Tibial artery (tissue), 4 donors: Measurements from ENCODE around the gene ARHGAP8.

ENCODE experiments used
- DNase-seq, 2 donors: peaks; one replicate each; pipeline ENCODE4 v3.0.0-alpha.2; 2019
- H3K27ac ChIP-seq, 2 donors: fragments of 200-600 bp; sonication (generic) in 1 of 2; 1 replicate in 1 of 2; 2 replicates in 1 of 2; pipeline ENCODE4 v1.5.1; 2018 to 2019; ENCODE audit warnings: mild to moderate bottlenecking in 1 of 2
- H3K27me3 ChIP-seq, 2 donors: fragments of 200-600 bp; sonication (generic) in 1 of 2; one replicate each; pipeline versions ENCODE4 v1.5.1 to v1.6.0; 2016 to 2019
- H3K36me3 ChIP-seq, 3 donors: fragments of 200-600 bp; sonication (generic) in 2 of 3; one replicate each; pipeline ENCODE4 v1.5.1; 2016 to 2019; ENCODE audit warnings: mild to moderate bottlenecking in 2 of 3
- H3K4me1 ChIP-seq, 4 donors: fragments of 200-600 bp; sonication (generic) in 2 of 4; 1 replicate in 3 of 4; 2 replicates in 1 of 4; pipeline ENCODE4 v1.5.1; 2016 to 2019
- H3K4me3 ChIP-seq, 2 donors: fragments of 200-600 bp; sonication (generic) in 1 of 2; 1 replicate in 1 of 2; 2 replicates in 1 of 2; pipeline ENCODE4 v1.5.1; 2018 to 2019; ENCODE audit warnings: mild to moderate bottlenecking in 2 of 2
- H3K9me3 ChIP-seq, 3 donors: fragments of 200-600 bp; sonication (generic) in 1 of 3; one replicate each; pipeline ENCODE4 v1.5.1; 2016 to 2019
- CTCF ChIP-seq, 2 experiments: fragments of 200-600 bp in 1 of 2; fragments of 450-650 bp in 1 of 2; IDR thresholded peaks; one replicate each; pipeline ENCODE4 v1.5.1; 2017 to 2019; ENCODE audit warnings: antibody characterized with exemption in 2 of 2, mild to moderate bottlenecking in 1 of 2, moderate library complexity in 1 of 2
- intact Hi-C: fragments of 100-400 bp; cut with DNase I; formaldehyde crosslinking; loops from one replicate; pipeline ENCODE4 v1.15.0; 2023; ENCODE audit warnings: low total_unique reads

ARHGAP8 gene

GRCh38 chr22:44822534-44822933, 70.2 kb downstream of the ARHGAP8 start:
- peaks cover 0 to 24% (median 0%) of the 10 kb centered on the region in 3 donors for H3K36me3 ChIP-seq
- peaks cover 0 to 3% (median 0%) of the 10 kb centered on the region in 4 donors for H3K4me1 ChIP-seq
- no peak overlapping the region for H3K27ac ChIP-seq
- intact Hi-C loops: no loop called here
- peaks cover 0 to 17% of the 10 kb centered on the region in 2 donors for H3K27me3 ChIP-seq
- TF ChIP-seq CTCF (IDR thresholded peaks at IDR 0.05): no peak
- no peak overlapping the region for H3K4me3 ChIP-seq
- no peaks in the 10 kb centered on the region for H3K9me3 ChIP-seq
- no peak for DNase-seq

- Histone ChIP-seq H3K27ac (no peak overlapping the region), H3K27me3 (peaks cover 0 to 17% of the 10 kb centered on the region in 2 donors), H3K36me3 (peaks cover 0 to 24% (median 0%) of the 10 kb centered on the region in 3 donors), H3K4me1 (peaks cover 0 to 3% (median 0%) of the 10 kb centered on the region in 4 donors), H3K4me3 (no peak overlapping the region), H3K9me3 (no peaks in the 10 kb centered on the region)
- no peak for TF ChIP-seq CTCF (IDR thresholded peaks at IDR 0.05)
- intact Hi-C loops: no loop called here
- no peak for DNase-seq
Measured at GRCh38 chr22:44823396-44823795, 71.0 kb downstream of the ARHGAP8 start.

- Histone ChIP-seq H3K27me3 (peaks cover 0 to 17% of the 10 kb centered on the region in 2 donors), H3K4me1 (peaks cover 0 to 3% (median 0%) of the 10 kb centered on the region in 4 donors), H3K4me3 (no peak overlapping the region), H3K36me3 (peaks cover 0 to 24% (median 0%) of the 10 kb centered on the region in 3 donors), H3K9me3 (no peaks in the 10 kb centered on the region), H3K27ac (no peak overlapping the region)
- no peak for TF ChIP-seq CTCF (IDR thresholded peaks at IDR 0.05)
- intact Hi-C loops: no loop called here
- no peak for DNase-seq
Measured at GRCh38 chr22:44823806-44824205, 71.4 kb downstream of the ARHGAP8 start.

- H3K4me1 ChIP-seq: peaks cover 0 to 3% (median 0%) of the 10 kb centered on the region in 4 donors
- no peak for TF ChIP-seq CTCF (IDR thresholded peaks at IDR 0.05)
- no peak overlapping the region for H3K27ac ChIP-seq
- intact Hi-C loops: no loop called here
- no peaks in the 10 kb centered on the region for H3K9me3 ChIP-seq
- peaks cover 0 to 24% (median 0%) of the 10 kb centered on the region in 3 donors for H3K36me3 ChIP-seq
- H3K4me3 ChIP-seq: no peak overlapping the region
- H3K27me3 ChIP-seq: peaks cover 0 to 17% of the 10 kb centered on the region in 2 donors
- DNase-seq: no peak
Measured at GRCh38 chr22:44824271-44824670, 71.9 kb downstream of the ARHGAP8 start.

GRCh38 chr22:44825310-44826150, 73.2 kb downstream of the ARHGAP8 start:
- no peak overlapping the region for H3K4me3 ChIP-seq
- peaks cover 0 to 24% (median 0%) of the 10 kb centered on the region in 3 donors for H3K36me3 ChIP-seq
- no peaks in the 10 kb centered on the region for H3K9me3 ChIP-seq
- no peak for TF ChIP-seq CTCF (IDR thresholded peaks at IDR 0.05)
- H3K27me3 ChIP-seq: peaks cover 0 to 10% of the 10 kb centered on the region in 2 donors
- no peak overlapping the region for H3K27ac ChIP-seq
- DNase-seq: no peak
- intact Hi-C loops: no loop called here
- H3K4me1 ChIP-seq: peaks cover 0 to 2% (median 0%) of the 10 kb centered on the region in 4 donors
